Liver (tissue), 9 donors: ENCODE results near the gene ASXL1. TPM values are rescaled to one million over a fixed set of nuclear protein-coding genes. Genes with fewer than 3 reads are reported as not detected.

Experiments
- DNase-seq: peaks from one replicate; pipeline ENCODE4 v3.0.0-alpha.2; 2017; ENCODE audit warnings: low spot score
- H3K27ac ChIP-seq, 2 donors: one replicate each; pipeline ENCODE4 v1.7.0; 2013; ENCODE audit warnings: inconsistent platforms in 2 of 2, low read length in 2 of 2, control low read depth in 1 of 2, low read depth in 1 of 2, mild to moderate bottlenecking in 1 of 2
- H3K27me3 ChIP-seq, 4 donors: one replicate each; pipeline versions ENCODE4 v1.6.1 to v1.7.0; 2013; ENCODE audit warnings: low read length in 3 of 4, inconsistent platforms in 1 of 4, mild to moderate bottlenecking in 1 of 4, moderate library complexity in 1 of 4; ENCODE audit not compliant: control insufficient read depth in 4 of 4, insufficient read depth in 4 of 4
- H3K36me3 ChIP-seq, 4 donors: one replicate each; pipeline versions ENCODE4 v1.6.1 to v1.7.0; 2013; ENCODE audit warnings: low read length in 3 of 4, mild to moderate bottlenecking in 3 of 4, low read depth in 1 of 4, moderate library complexity in 1 of 4; ENCODE audit not compliant: control insufficient read depth in 4 of 4, insufficient read depth in 3 of 4
- H3K4me1 ChIP-seq, 4 donors: one replicate each; pipeline versions ENCODE4 v1.6.1 to v1.7.0; 2013; ENCODE audit warnings: low read length in 3 of 4, mild to moderate bottlenecking in 3 of 4, moderate library complexity in 1 of 4; ENCODE audit not compliant: control insufficient read depth in 4 of 4, insufficient read depth in 4 of 4
- H3K4me3 ChIP-seq, 3 donors: one replicate each; pipeline versions ENCODE4 v1.6.1 to v1.7.0; 2013; ENCODE audit warnings: low read length in 3 of 3, control low read depth in 1 of 3, low read depth in 1 of 3, mild to moderate bottlenecking in 1 of 3
- H3K9ac ChIP-seq, 2 donors: one replicate each; pipeline ENCODE4 v1.7.0; 2013; ENCODE audit warnings: low read length in 2 of 2, mild to moderate bottlenecking in 2 of 2, moderate library complexity in 2 of 2, control low read depth in 1 of 2, low read depth in 1 of 2
- H3K9me3 ChIP-seq, 4 donors: one replicate each; pipeline versions ENCODE4 v1.6.1 to v1.7.0; 2013; ENCODE audit warnings: low read length in 3 of 4; ENCODE audit not compliant: control insufficient read depth in 4 of 4
- ATF3 ChIP-seq: IDR thresholded peaks from 2 replicates; pipeline ENCODE4 v1.6.1; 2016; ENCODE audit warnings: antibody characterized with exemption
- CTCF ChIP-seq: fragments of 150-350 bp; IDR thresholded peaks from 2 replicates; pipeline ENCODE4 v1.5.1; 2017; ENCODE audit warnings: improper control_type of control experiment, low read depth, low read length; ENCODE audit not compliant: missing input control
- EGR1 ChIP-seq, 2 donors: IDR thresholded peaks; 2 replicates each; pipeline ENCODE4 v1.6.1; 2016 to 2018; ENCODE audit warnings: antibody characterized with exemption in 2 of 2, low read depth in 2 of 2
- FOXA1 ChIP-seq: IDR thresholded peaks from 2 replicates; pipeline ENCODE4 v1.6.1; 2016; ENCODE audit warnings: antibody characterized with exemption
- FOXA2 ChIP-seq: IDR thresholded peaks from 2 replicates; pipeline ENCODE4 v1.6.1; 2016; ENCODE audit warnings: antibody characterized with exemption
- GABPA ChIP-seq, 2 donors: IDR thresholded peaks in 1 of 2; conservative IDR thresholded peaks in 1 of 2; 2 replicates each; pipeline ENCODE4 v1.6.1; 2016; ENCODE audit warnings: antibody characterized with exemption in 2 of 2, mild to moderate bottlenecking in 1 of 2, moderate library complexity in 1 of 2
- HNF4A ChIP-seq, 2 donors: conservative IDR thresholded peaks; 2 replicates each; pipeline ENCODE4 v1.6.1; 2016; ENCODE audit warnings: antibody characterized with exemption in 2 of 2, mild to moderate bottlenecking in 2 of 2
- HNF4G ChIP-seq: IDR thresholded peaks from 2 replicates; pipeline ENCODE4 v1.6.1; 2016; ENCODE audit warnings: antibody characterized with exemption
- JUND ChIP-seq, 2 donors: IDR thresholded peaks; 2 replicates each; pipeline ENCODE4 v1.6.1; 2016; ENCODE audit warnings: antibody characterized with exemption in 2 of 2
- RAD21 ChIP-seq, 2 donors: IDR thresholded peaks; 2 replicates each; pipeline ENCODE4 v1.6.1; 2016; ENCODE audit warnings: antibody characterized with exemption in 2 of 2, mild to moderate bottlenecking in 2 of 2
- REST ChIP-seq: IDR thresholded peaks from 2 replicates; pipeline ENCODE4 v1.6.1; 2016; ENCODE audit warnings: antibody characterized with exemption, mild to moderate bottlenecking
- RXRA ChIP-seq, 2 donors: IDR thresholded peaks; 2 replicates each; pipeline ENCODE4 v1.6.1; 2017 to 2018; ENCODE audit warnings: antibody characterized with exemption in 2 of 2, mild to moderate bottlenecking in 1 of 2
- SP1 ChIP-seq: IDR thresholded peaks from 2 replicates; pipeline ENCODE4 v1.6.1; 2018; ENCODE audit warnings: antibody characterized with exemption, mild to moderate bottlenecking
- TAF1 ChIP-seq: conservative IDR thresholded peaks from 2 replicates; pipeline ENCODE4 v1.6.1; 2016; ENCODE audit warnings: antibody characterized with exemption, mild to moderate bottlenecking
- YY1 ChIP-seq: IDR thresholded peaks from 2 replicates; pipeline ENCODE4 v1.6.1; 2016; ENCODE audit warnings: antibody characterized with exemption, mild to moderate bottlenecking
- ZBTB33 ChIP-seq: IDR thresholded peaks from 2 replicates; pipeline ENCODE4 v1.6.1; 2016; ENCODE audit warnings: antibody characterized with exemption
- WGBS: extraction: QIAGEN DNeasy Blood & Tissue Kit; methylation state at CpG from one replicate; pipeline ENCODE4 v1.1.7; 2013; 5-methylcytosine and 5-hydroxymethylcytosine counted together
- polyA plus RNA-seq, 2 donors: library from polyadenylated mRNA; stranded (reverse) in 1 of 2; unstranded in 1 of 2; fragments of 200-250 nt in 1 of 2; fragments of >200 nt in 1 of 2; fragmentation: Nextera tagmentation in 1 of 2; extraction: Ambion mirVana in 1 of 2; gene quantifications; one replicate each; pipeline versions ENCODE4 v1.2.1 to v1.2.3, GENCODE V29; 2013 to 2015
- total RNA-seq, 2 donors: library from RNA; depleted of rRNA; stranded (reverse); fragments of >200 nt; gene quantifications; one replicate each; pipeline ENCODE4 v1.2.3, GENCODE V29; 2014
- TF ChIP-seq, protein P1 (sequence below): IDR thresholded peaks from 2 replicates; pipeline ENCODE4 v1.6.1; 2016; ENCODE audit warnings: antibody characterized with exemption
- donor health status: healthy.
- donor health status: healthy.
- donor health status: healthy.
- donor health status: healthy.
- donor health status: healthy.

ASXL1 gene
- total and polyA plus RNA-seq, 4 donors, result 13.4 to 61.3 (median 24.5) TPM

DNA sequence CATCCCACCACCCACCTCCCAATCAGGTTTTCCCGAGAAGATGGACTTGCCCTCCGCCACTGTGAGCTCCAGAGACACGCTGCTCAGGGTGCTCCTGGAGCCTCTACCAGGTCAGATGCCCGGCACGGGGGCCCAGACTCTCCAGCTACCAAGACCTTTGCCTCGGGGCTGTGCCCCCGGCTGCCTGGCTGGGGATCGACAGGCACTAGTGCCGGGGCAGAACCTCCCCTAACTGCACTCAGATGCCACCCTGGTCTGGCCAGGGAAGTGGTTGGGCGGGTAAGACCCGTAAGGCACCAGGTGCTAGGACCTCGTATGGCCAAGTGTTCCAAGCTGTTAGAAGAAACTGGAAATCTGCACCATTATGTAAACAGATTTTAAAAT, 100.7 kb downstream of the ASXL1 start:
- 91% methylated on average over 12 of the region's 12 CpGs for WGBS
- Histone ChIP-seq H3K9ac (no peak overlapping the region), H3K4me3 (no peak overlapping the region), H3K27me3 (no peaks in the 10 kb centered on the region), H3K27ac (no peak overlapping the region), H3K36me3 (peaks cover 0 to 9% (median 1%) of the 10 kb centered on the region in 4 donors), H3K9me3 (no peaks in the 10 kb centered on the region), H3K4me1 (peaks cover 7 to 25% (median 15%) of the 10 kb centered on the region in 4 donors)
- TF ChIP-seq HNF4G (no peak), SP1 (no peak), HNF4A (conservative IDR thresholded peaks at IDR 0.05) (no peak), ZBTB33 (no peak), FOXA1 (no peak), TAF1 (no peak)
- TF ChIP-seq, protein P1, sequence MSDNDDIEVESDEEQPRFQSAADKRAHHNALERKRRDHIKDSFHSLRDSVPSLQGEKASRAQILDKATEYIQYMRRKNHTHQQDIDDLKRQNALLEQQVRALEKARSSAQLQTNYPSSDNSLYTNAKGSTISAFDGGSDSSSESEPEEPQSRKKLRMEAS, result no peak
- no peak for DNase-seq

- DNase-seq, result no peak
- TF ChIP-seq FOXA2 (no peak), FOXA1 (no peak), REST (no peak)
- no peak overlapping the region for H3K4me3 ChIP-seq
- peaks cover 18 to 38% (median 27%) of the 10 kb centered on the region in 4 donors for H3K4me1 ChIP-seq
- no peaks in the 10 kb centered on the region for H3K9me3 ChIP-seq
- H3K36me3 ChIP-seq, result peaks cover 0 to 2% (median 0%) of the 10 kb centered on the region in 4 donors
- no peak overlapping the region for H3K9ac ChIP-seq
- H3K27ac ChIP-seq, result no peak overlapping the region
- no peaks in the 10 kb centered on the region for H3K27me3 ChIP-seq
- WGBS, result 91% methylated on average over 15 of the region's 15 CpGs
These were observed 102.1 kb downstream of the ASXL1 start for GRCh38 chr20:32460231-32460630.

GRCh38 chr20:32460683-32461320, 102.7 kb downstream of the ASXL1 start:
- H3K27ac ChIP-seq, result no peak overlapping the region
- H3K9me3 ChIP-seq, result no peaks in the 10 kb centered on the region
- no peaks in the 10 kb centered on the region for H3K27me3 ChIP-seq
- H3K36me3 ChIP-seq, result no peaks in the 10 kb centered on the region
- no peak overlapping the region for H3K9ac ChIP-seq
- 95% methylated on average over 24 of the region's 24 CpGs for WGBS
- no peak for DNase-seq
- H3K4me3 ChIP-seq, result no peak overlapping the region
- TF ChIP-seq HNF4G (no peak), JUND (IDR thresholded peaks at IDR 0.05) (no peak), ATF3 (no peak), EGR1 (IDR thresholded peaks at IDR 0.05; ENCODE audit: low read depth in 2 of 2) (no peak), TAF1 (no peak), YY1 (no peak), FOXA1 (no peak), SP1 (no peak), RXRA (IDR thresholded peaks at IDR 0.05) (no peak), FOXA2 (no peak), RAD21 (IDR thresholded peaks at IDR 0.05) (no peak), ZBTB33 (no peak), HNF4A (conservative IDR thresholded peaks at IDR 0.05) (no peak), GABPA (IDR thresholded peaks at IDR 0.05 in 1 of 2, conservative IDR thresholded peaks at IDR 0.05 in 1 of 2) (no peak), CTCF (no peak)
- TF ChIP-seq, protein P1, result no peak
- peaks cover 20 to 44% (median 32%) of the 10 kb centered on the region in 4 donors for H3K4me1 ChIP-seq
